GM18907 (cell line): ENCODE measurements around the gene TXN2.

Source experiments
- ATAC-seq: cut with Tn5 transposase; IDR thresholded peaks from one replicate; pipeline ENCODE4 v1.9.1; 2021; ENCODE audit warnings: mild to moderate bottlenecking, moderate library complexity; ENCODE audit not compliant: unreplicated experiment

The TXN2 gene

GRCh38 chr22:36486619-36487384 is 5.4 kb upstream of the TXN2 start:
- ATAC-seq, result no peak

DNA sequence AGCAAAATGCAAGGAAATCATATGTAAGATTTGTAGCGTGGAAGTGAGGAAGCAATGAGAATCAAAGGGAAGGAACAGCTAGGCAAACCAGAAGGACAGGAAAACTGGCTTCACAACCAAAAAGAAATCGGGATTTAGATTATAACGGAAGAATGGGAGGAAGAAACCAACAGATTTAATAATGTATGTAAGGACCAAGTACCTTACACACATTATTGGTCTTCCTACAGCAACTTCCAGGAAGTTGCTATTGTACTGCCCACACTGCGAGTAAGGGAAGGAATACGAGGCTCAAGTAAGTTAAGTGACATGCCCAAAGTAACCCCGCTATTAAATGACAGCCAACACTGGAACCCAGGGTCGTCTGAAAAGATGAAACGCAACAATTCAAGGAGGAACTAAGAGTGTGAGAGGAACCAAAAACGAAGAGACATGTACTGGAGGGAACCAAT is 473 bp downstream of the TXN2 start:
- no peak for ATAC-seq

GRCh38 chr22:36478966-36479365 is 2.5 kb downstream of the TXN2 start:
- no peak for ATAC-seq

- ATAC-seq, result no peak
Observed at GRCh38 chr22:36475341-36475740, 6.1 kb downstream of the TXN2 start.

GRCh38 chr22:36472689-36473088 is 8.8 kb downstream of the TXN2 start:
- ATAC-seq, result no peak

DNA sequence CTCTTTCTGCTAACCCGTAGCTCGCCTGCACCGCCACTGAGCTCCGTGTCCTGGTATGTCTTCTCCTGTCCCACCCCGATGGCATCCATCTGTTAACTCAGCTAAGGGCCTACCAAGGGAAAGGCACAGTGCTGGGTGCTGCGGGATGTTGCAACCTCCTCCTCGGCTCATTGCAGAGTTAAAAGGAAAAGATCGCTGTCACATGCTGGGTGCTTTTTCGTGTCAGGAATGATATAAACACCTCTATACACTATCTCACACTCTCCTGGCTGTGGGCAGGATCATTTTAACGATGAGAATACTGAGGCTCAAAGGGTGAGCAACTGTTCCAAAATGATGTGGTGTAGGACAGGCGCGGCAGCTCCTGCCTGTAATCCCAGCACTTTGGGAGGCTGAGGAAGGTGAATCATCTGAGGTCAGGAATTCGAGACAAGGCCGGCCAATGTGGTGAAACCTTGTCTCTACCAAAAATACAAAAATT is 10.1 kb downstream of the TXN2 start:
- ATAC-seq, result no peak

GRCh38 chr22:36470994-36471331 is 10.5 kb downstream of the TXN2 start:
- no peak for ATAC-seq

GRCh38 chr22:36470162-36470993 is 11.1 kb downstream of the TXN2 start:
- ATAC-seq, result peak; percentile 47

DNA sequence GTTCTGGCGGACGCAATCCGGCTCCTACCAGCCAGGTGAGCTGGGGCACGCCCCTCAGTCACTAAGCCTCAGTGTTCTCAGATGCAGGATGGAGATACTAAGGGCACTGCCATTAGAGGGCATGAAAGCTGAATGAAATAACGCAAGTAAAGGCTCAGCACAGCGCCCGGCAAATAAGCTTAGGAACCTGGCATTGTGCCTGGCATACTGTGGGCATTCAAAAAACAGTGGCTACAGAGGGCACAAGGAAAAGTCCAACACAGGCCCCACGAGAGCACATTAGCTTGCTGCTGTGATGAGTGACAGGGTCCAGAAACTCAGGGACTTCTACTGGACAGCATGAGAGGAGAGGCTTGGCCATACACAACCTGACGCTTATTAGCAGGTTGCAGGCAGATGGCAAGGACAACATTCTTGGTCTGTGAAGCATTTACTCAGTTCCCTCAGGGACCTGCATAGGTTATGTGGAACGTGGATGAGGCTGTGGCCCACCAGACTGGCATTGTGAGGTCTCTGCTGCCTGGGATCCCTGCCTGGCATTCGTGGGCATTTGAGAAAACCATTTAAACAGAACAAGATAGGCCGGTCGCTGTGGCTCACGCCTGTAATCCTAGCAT is 12.2 kb downstream of the TXN2 start:
- ATAC-seq, result no peak

- ATAC-seq, result no peak
Observed at GRCh38 chr22:36467946-36468345, 13.5 kb downstream of the TXN2 start.

GRCh38 chr22:36467042-36467810 is 14.2 kb downstream of the TXN2 start:
- no peak for ATAC-seq

DNA sequence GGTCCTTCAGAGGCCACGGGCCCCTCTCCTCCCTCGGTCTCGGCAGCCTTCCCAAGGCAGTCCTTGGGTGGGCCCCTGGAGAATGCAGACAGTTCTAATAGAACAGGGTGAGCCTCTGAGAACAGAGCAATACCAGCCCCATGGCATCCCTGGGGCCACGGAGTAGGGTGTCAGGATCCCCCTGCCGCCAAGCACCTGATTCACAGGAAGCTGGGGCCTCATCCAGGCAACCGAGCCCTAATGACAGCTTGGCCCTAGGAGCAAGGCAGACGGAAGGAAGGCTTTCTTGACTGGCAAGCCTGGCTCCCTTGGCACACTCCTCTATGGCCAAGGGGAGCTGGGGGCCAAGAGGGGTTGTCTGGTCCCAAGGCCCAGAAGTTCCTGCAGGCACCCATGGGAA is 15.2 kb downstream of the TXN2 start:
- no peak for ATAC-seq

- ATAC-seq, result no peak
Observed at GRCh38 chr22:36465232-36466021, 16.0 kb downstream of the TXN2 start.

- ATAC-seq, result no peak
Observed at GRCh38 chr22:36464715-36465231, 16.7 kb downstream of the TXN2 start.

GRCh38 chr22:36463783-36464184 is 17.7 kb downstream of the TXN2 start:
- no peak for ATAC-seq

GRCh38 chr22:36461665-36462649 is 19.5 kb downstream of the TXN2 start:
- no peak for ATAC-seq

DNA sequence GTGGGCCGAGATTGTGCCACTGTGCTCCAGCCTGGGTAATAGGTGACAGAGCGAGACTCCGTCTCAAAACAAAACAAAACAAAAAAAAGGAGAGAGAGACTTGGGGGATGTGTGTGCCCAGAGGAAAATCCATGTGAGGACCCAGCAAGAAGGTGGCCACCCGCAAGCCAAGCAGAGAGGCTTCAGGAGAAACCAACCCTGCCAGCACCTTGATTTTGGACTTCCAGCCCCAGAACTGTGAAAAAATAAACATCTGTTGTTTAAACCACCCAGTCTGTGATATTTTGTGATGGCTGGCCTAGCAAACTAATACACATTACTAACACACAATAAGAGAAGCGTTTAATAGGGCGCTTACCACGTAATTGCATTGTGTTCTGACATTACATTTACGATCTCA is 21.2 kb downstream of the TXN2 start:
- no peak for ATAC-seq

DNA sequence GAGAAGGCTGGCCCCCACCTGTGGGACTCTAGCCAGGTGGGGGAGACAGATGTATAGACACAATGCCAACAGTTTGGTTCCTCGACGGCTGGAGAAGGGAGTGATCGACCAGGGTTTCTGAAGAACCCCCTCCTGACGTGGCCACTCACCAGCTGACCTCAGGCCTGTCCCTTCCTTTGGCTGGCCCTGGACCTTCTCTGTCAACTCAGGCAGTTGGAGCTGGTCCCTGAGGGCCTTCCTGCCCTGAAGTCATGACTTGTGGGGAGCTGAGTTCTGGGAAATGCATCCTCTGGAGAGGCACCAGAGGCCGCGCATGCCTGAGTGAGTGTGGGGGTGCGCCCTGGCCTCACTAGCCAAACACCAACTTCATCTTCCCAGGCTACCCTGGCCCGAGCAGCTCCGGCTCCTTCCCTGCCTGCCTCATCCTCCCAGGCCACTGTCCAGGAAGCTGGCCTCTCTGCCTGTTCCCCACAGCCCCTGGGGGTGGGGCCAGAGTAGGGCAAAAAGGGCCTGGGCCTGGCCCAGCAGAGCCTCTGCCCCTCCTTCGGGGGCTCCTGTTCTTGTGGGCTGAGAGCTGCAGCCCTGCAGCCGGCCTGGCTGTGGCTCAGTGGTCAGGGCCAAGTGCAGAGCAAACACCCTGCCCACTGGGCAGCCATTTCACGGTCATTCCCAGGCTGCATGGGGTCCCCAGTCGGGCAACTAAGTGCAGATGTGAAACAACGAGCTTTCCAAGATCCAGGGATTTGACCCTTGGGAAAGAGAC is 23.6 kb downstream of the TXN2 start:
- no peak for ATAC-seq
